Lower leg skin (tissue), 4 donors: ENCODE data around the gene RNF19B. TPM values are rescaled to one million over a fixed set of nuclear protein-coding genes. Genes with fewer than 3 reads are reported as not detected.
A peak's percentile ranks its signal among the peaks of the same experiment; 100 is the strongest.
"Not testable (repeated sequence)": the region's sequence is repeated elsewhere in the genome, so short reads cannot be mapped to it uniquely, and the experiment has no call there.

Source experiments
- DNase-seq, 2 donors: peaks; one replicate each; pipeline ENCODE4 v3.0.0-alpha.2; 2019; ENCODE audit warnings: low spot score in 2 of 2
- H3K4me3 ChIP-seq: fragments of 200-600 bp; sonication (generic); 2 replicates; pipeline ENCODE4 v1.5.1; 2017; ENCODE audit warnings: mild to moderate bottlenecking, low read depth; ENCODE audit not compliant: poor library complexity, severe bottlenecking
- CTCF ChIP-seq, 3 donors: fragments of 450-650 bp; IDR thresholded peaks; one replicate each; pipeline ENCODE4 v1.5.1; 2016; ENCODE audit warnings: antibody characterized with exemption in 3 of 3, mild to moderate bottlenecking in 3 of 3, moderate library complexity in 2 of 3
- POLR2A ChIP-seq, 2 donors: fragments of 450-650 bp; IDR thresholded peaks; one replicate each; pipeline ENCODE4 v1.6.1; 2016 to 2017; ENCODE audit warnings: antibody characterized with exemption in 2 of 2, mild to moderate bottlenecking in 1 of 2, moderate library complexity in 1 of 2
- WGBS, 2 donors: methylation state at CpG; one replicate each; pipeline ENCODE4 v1.1.5; 2018; 5-methylcytosine and 5-hydroxymethylcytosine counted together
- intact Hi-C: fragments of 100-400 bp; cut with DNase I; formaldehyde crosslinking; loops from one replicate; pipeline ENCODE4 v1.15.0; 2023; ENCODE audit warnings: low total_unique reads
- total RNA-seq, 4 donors: library from RNA; depleted of rRNA; stranded (reverse); fragments of >200 nt; gene quantifications; one replicate each; pipeline ENCODE4 v1.1.0, GENCODE V29; 2016

The RNF19B gene
- total RNA-seq, 4 donors from 2014 or later: 29.5 to 42.6 (median 37.5) TPM

- WGBS, 2 donors: 69 to 71% methylated on average over 4 of the region's 4 CpGs
- intact Hi-C loops: no loop called here
These were observed 13.0 kb upstream of the RNF19B start for GRCh38 chr1:32977546-32978087.

GRCh38 chr1:32975055-32975454, 10.4 kb upstream of the RNF19B start:
- 87 to 97% methylated on average over 12 to 18 of the region's 30 CpGs for WGBS, 2 donors
- intact Hi-C loops, H3K4me3 ChIP-seq, DNase-seq: not testable (repeated sequence)

More at GRCh38 chr1:32977546-32978087, 13.0 kb upstream of the RNF19B start:
- DNase-seq: no peak
- H3K4me3 ChIP-seq: no peak overlapping the region
- TF ChIP-seq POLR2A (IDR thresholded peaks at IDR 0.05): no peak
- TF ChIP-seq CTCF (IDR thresholded peaks at IDR 0.05): no peak

- intact Hi-C loops, H3K4me3 ChIP-seq, DNase-seq: not testable (repeated sequence)
- whole genome bisulfite sequencing, 2 donors: 2 to 17% methylated on average over 3 to 4 of the region's 6 CpGs
These were observed 8.8 kb upstream of the RNF19B start for GRCh38 chr1:32973458-32973857.

DNA sequence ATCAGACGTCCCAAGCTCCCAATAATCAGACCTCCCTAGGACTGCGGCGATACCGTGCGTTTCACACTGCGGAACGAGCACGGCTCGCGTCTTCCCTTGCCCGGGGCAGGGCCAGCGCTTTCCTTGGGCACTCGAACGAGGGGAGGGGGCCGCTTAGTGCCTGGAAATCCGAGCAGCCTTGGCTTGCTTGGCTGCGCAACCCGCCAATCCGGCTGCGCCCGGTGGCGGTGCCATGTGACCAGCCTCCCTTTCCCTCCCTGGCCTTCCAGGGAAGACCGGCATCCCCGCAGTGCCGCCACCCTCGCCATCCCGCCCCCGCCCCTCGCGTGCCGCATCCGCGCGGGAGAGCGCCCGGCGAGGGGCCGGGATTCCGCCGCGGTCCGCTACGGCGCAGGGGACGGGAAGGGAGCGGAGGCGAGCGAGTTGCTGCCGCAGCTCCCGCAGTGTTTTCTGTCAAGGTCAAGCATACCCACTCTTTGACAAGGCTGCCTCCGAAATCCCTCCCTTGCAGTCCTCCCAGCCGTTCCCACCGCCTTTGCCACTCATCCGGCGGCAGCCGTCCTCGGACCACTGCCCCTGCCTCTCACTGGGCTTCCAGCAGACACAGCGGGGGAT, 8.3 kb upstream of the RNF19B start:
- intact Hi-C loops: no loop called here
- DNase-seq: peak in 1 of 2 donors; percentile 90
- TF ChIP-seq POLR2A (IDR thresholded peaks at IDR 0.05) (no peak), CTCF (IDR thresholded peaks at IDR 0.05) (no peak)
- 1 to 3% methylated on average over 17 to 33 of the region's 58 CpGs for WGBS, 2 donors
- H3K4me3 ChIP-seq: peak overlapping the region; percentile 29

DNA sequence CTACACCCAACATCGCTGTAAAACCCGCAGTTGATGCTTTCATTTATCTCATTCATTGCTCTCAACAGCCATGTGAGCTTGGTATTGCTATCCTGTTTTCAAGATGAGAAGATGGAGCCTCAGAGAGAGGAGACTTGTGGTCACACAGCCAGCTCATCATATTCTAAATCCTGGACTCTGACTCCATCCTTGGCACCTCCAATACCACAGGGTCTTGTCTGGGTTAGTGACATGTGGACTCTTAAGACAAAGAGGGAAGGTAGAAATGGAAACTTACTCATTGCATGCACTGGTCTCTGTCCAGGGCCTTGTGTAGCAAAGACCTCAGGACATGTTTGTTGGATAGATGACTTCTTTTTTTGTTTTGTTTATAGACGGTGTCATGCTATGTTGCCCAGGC, 7.0 kb upstream of the RNF19B start:
- H3K4me3 ChIP-seq: no peak overlapping the region
- DNase-seq: no peak
- 92 to 96% methylated on average over 3 of the region's 3 CpGs for whole genome bisulfite sequencing, 2 donors
- TF ChIP-seq POLR2A (IDR thresholded peaks at IDR 0.05): no peak
- no peak for TF ChIP-seq CTCF (IDR thresholded peaks at IDR 0.05)
- intact Hi-C loops: no loop called here

GRCh38 chr1:32971156-32971555, 6.5 kb upstream of the RNF19B start:
- DNase-seq: no peak
- intact Hi-C loops: no loop called here
- 86 to 94% methylated on average over 1 of the region's 1 CpG for WGBS, 2 donors
- no peak for TF ChIP-seq CTCF (IDR thresholded peaks at IDR 0.05)
- TF ChIP-seq POLR2A (IDR thresholded peaks at IDR 0.05): no peak
- H3K4me3 ChIP-seq: no peak overlapping the region

DNA sequence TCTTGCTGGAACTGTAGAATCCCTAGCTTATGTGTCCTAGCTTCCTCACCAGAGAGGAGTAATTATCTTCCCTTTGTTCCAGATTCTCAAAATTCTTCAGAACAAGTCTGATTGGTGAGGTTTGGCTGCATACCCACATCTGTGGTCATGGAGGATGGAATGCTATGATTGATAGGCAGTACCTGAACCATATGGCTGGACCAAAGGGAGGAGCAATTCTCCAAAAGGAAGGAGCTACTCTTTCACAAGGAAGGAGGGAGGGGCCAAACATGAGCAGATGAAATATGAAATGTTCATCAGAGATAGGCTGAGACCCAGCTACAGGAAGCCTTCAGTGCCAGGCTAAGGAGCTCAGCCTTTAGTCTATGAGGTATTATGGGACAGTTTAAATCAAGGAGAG, 5.0 kb upstream of the RNF19B start:
- TF ChIP-seq CTCF (IDR thresholded peaks at IDR 0.05): no peak
- TF ChIP-seq POLR2A (IDR thresholded peaks at IDR 0.05): no peak
- intact Hi-C loops: no loop called here

More for the DNA sequence above, 5.0 kb upstream of the RNF19B start:
- no peak for DNase-seq
- no peak overlapping the region for H3K4me3 ChIP-seq
